Keratinocyte (primary cell): Measurements from ENCODE around the gene ZP2. TPM values are rescaled to one million over a fixed set of nuclear protein-coding genes. Genes with fewer than 3 reads are reported as not detected.
"Not testable (repeated sequence)": the region's sequence is repeated elsewhere in the genome, so short reads cannot be mapped to it uniquely, and the experiment has no call there.

Source experiments
- DNase-seq: peaks from one replicate; pipeline ENCODE4 v3.0.0-alpha.2; 2011; ENCODE audit warnings: low read depth, missing footprints, low spot score
- FAIRE-seq: peaks from 2 replicates; lab custom pipeline; 2011; peaks lifted over from hg19 to GRCh38; lab: Jason Lieb, UNC
- H2AFZ ChIP-seq: 2 replicates; pipeline ENCODE4 v1.6.0; 2012; ENCODE audit warnings: low read length, control low read depth, inconsistent platforms; ENCODE audit not compliant: control insufficient read depth
- H3K27ac ChIP-seq: 2 replicates; pipeline ENCODE4 v1.5.1; 2011; ENCODE audit warnings: low read length; ENCODE audit not compliant: control insufficient read depth, insufficient read depth
- H3K27me3 ChIP-seq: 3 replicates; pipeline ENCODE4 v1.6.0; 2011; ENCODE audit warnings: low read length; ENCODE audit not compliant: control insufficient read depth, insufficient read depth; ENCODE audit errors: extremely low read depth
- H3K36me3 ChIP-seq, 2 experiments: 2 replicates in 1 of 2; 3 replicates in 1 of 2; pipeline ENCODE4 v1.5.1; 2011; ENCODE audit warnings: low read length in 2 of 2, mild to moderate bottlenecking in 1 of 2; ENCODE audit not compliant: control insufficient read depth in 2 of 2, insufficient read depth in 2 of 2; ENCODE audit errors: extremely low read depth in 1 of 2
- H3K4me1 ChIP-seq: 3 replicates; pipeline ENCODE4 v1.5.1; 2011; ENCODE audit warnings: low read length; ENCODE audit not compliant: control insufficient read depth, insufficient read depth; ENCODE audit errors: extremely low read depth
- H3K4me2 ChIP-seq: 3 replicates; pipeline ENCODE4 v1.6.0; 2011; ENCODE audit warnings: low read depth, low read length; ENCODE audit not compliant: control insufficient read depth, insufficient read depth; ENCODE audit errors: extremely low read depth
- H3K4me3 ChIP-seq, 3 experiments: fragments of 200-600 bp in 1 of 3; sonication (generic) in 1 of 3; 2 replicates in 2 of 3; 3 replicates in 1 of 3; pipeline ENCODE4 v1.5.1; 2011 to 2016; ENCODE audit warnings: low read length in 3 of 3, mild to moderate bottlenecking in 3 of 3, control low read depth in 2 of 3, inconsistent platforms in 1 of 3, low read depth in 1 of 3, mixed read lengths in 1 of 3, mixed run types in 1 of 3, moderate library complexity in 1 of 3; ENCODE audit not compliant: control insufficient read depth in 2 of 3, insufficient read depth in 2 of 3; ENCODE audit errors: extremely low read depth in 1 of 3
- H3K79me2 ChIP-seq: 2 replicates; pipeline ENCODE4 v1.6.0; 2012; ENCODE audit warnings: low read length; ENCODE audit not compliant: control insufficient read depth, insufficient read depth
- H3K9ac ChIP-seq: 3 replicates; pipeline ENCODE4 v1.6.0; 2011; ENCODE audit warnings: low read length; ENCODE audit not compliant: control insufficient read depth, insufficient read depth; ENCODE audit errors: extremely low read depth
- H3K9me1 ChIP-seq: 3 replicates; pipeline ENCODE4 v1.6.0; 2011; ENCODE audit warnings: low read length; ENCODE audit not compliant: control insufficient read depth, insufficient read depth; ENCODE audit errors: extremely low read depth
- H3K9me3 ChIP-seq: 2 replicates; pipeline ENCODE4 v1.5.1; 2012; ENCODE audit warnings: low read depth, low read length; ENCODE audit not compliant: control insufficient read depth
- H4K20me1 ChIP-seq: 3 replicates; pipeline ENCODE4 v1.6.0; 2011; ENCODE audit warnings: low read length; ENCODE audit not compliant: control insufficient read depth, insufficient read depth; ENCODE audit errors: extremely low read depth
- EZH2 ChIP-seq: IDR thresholded peaks from one replicate; pipeline ENCODE4 v1.6.1; 2012; ENCODE audit warnings: inconsistent platforms, mild to moderate bottlenecking, low read length, moderate library complexity
- dilution Hi-C: fragments of 300-500 bp; cut with MboI; formaldehyde crosslinking; loops from one replicate; pipeline ENCODE4 v1.7.0; 2020; ENCODE audit warnings: low sequenced_read_pairs; ENCODE audit not compliant: extremely low pct_ligation_motif_present
- polyA plus RNA-seq, 5 experiments: library from polyadenylated mRNA; depleted of rRNA in 3 of 5; stranded (reverse) in 3 of 5; stranded (forward) in 1 of 5; unstranded in 1 of 5; fragments of >200 nt; gene quantifications; 1 replicate in 1 of 5; 2 replicates in 3 of 5; 3 replicates in 1 of 5; pipeline versions ENCODE4 v1.2.1 to v1.2.3, GENCODE V29; 2011 to 2012; ENCODE audit warnings: missing spikeins in 2 of 5, low read depth in 1 of 5, low replicate concordance in 1 of 5
- TF ChIP-seq, protein P1 (sequence below), 3 experiments: IDR thresholded peaks in 1 of 3; conservative IDR thresholded peaks in 1 of 3; optimal IDR thresholded peaks in 1 of 3; 2 replicates in 2 of 3; 3 replicates in 1 of 3; pipeline versions ENCODE3 to v1.5.1; 2011; ENCODE audit warnings: low read length in 3 of 3, mild to moderate bottlenecking in 3 of 3, moderate library complexity in 2 of 3, control low read depth in 1 of 3, inconsistent platforms in 1 of 3; ENCODE audit not compliant: insufficient read depth in 2 of 3; ENCODE audit errors: extremely low read depth in 1 of 3

Gene ZP2
- polyA plus RNA-seq, 1 donor (not counting 4 experiments of a cell fraction or from before 2014, with no cell fraction given) = not detected

DNA sequence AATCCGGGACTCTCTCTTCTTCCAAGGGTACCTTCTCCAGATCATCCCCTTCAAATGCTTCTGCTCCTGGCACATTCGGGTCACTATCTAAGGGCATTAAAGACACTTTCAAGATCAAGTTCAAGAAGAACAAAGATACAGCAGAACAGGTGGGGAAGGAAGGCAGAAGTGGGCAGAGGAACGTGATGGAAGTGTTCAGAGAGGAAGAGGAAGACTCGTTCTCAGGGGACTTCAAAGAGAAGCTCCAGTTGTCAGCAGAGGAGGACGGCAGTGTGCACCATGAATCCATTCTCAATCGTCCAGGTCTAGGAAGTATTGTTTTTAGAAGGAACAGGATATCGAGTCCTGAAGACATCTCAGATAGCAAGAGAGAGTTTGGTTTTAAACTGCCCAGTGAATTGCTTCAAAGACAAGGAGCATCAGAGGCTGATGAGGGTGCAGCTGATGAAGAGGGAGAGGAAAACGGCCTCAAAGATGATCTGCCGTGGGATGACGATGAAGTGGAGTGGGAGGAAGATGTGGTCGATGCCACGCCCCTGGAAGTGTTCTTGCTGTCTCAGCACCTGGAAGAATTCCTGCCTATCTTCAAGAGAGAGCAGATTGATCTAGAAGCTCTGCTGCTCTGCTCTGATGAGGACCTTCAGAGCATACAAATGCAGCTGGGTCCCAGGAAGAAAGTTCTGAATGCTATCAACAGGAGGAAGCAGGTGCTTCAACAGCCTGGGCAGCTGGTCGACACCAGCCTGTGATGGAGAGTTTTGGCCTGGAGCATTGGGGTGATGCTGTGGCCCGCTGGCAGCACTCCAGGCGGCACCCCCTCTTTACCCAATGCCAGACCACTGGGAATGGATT is 38.9 kb upstream of the ZP2 start:
- Histone ChIP-seq H2AFZ (no peak overlapping the region), H3K36me3 (no peaks in the 10 kb centered on the region), H3K27ac (no peak overlapping the region), H3K9me3 (no peaks in the 10 kb centered on the region), H3K4me3 (no peak overlapping the region), H3K9me1 (no peaks in the 10 kb centered on the region), H3K4me2 (no peak overlapping the region), H4K20me1 (no peaks in the 10 kb centered on the region), H3K79me2 (no peaks in the 10 kb centered on the region), H3K4me1 (no peaks in the 10 kb centered on the region), H3K9ac (no peak overlapping the region), H3K27me3 (peaks cover 6% of the 10 kb centered on the region)
- TF ChIP-seq, protein P1, sequence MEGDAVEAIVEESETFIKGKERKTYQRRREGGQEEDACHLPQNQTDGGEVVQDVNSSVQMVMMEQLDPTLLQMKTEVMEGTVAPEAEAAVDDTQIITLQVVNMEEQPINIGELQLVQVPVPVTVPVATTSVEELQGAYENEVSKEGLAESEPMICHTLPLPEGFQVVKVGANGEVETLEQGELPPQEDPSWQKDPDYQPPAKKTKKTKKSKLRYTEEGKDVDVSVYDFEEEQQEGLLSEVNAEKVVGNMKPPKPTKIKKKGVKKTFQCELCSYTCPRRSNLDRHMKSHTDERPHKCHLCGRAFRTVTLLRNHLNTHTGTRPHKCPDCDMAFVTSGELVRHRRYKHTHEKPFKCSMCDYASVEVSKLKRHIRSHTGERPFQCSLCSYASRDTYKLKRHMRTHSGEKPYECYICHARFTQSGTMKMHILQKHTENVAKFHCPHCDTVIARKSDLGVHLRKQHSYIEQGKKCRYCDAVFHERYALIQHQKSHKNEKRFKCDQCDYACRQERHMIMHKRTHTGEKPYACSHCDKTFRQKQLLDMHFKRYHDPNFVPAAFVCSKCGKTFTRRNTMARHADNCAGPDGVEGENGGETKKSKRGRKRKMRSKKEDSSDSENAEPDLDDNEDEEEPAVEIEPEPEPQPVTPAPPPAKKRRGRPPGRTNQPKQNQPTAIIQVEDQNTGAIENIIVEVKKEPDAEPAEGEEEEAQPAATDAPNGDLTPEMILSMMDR (optimal IDR thresholded peaks at IDR 0.05 in 1 of 3, IDR thresholded peaks at IDR 0.05 in 1 of 3, conservative IDR thresholded peaks at IDR 0.05 in 1 of 3; ENCODE audit: extremely low read depth in 1 of 3, insufficient read depth in 2 of 3, low read length in 3 of 3) = no peak
- no peak for TF ChIP-seq EZH2
- DNase-seq (no peak), FAIRE-seq (no peak)
- dilution Hi-C loops = no loop called here

DNA sequence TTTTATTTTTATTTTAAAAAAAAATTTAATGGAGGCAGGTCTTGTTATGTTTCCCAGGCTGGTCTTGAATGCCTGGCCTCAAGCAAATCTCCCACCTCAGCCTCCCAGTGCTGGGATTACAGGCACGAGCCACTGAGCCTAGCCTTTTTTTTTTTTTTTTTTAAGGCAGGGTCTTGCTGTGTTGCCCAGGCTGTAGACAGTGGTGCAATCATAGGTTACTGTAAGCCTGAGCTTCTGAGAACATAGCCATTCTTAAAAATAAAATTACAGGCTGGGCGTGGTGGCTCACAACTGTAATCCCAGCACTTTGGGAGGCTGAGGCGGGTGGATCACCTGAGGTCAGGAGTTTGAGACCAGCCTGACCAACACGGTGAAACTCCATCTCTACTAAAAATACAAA is 36.8 kb upstream of the ZP2 start:
- H3K36me3 ChIP-seq, H2AFZ ChIP-seq, FAIRE-seq, H3K4me3 ChIP-seq, DNase-seq, H3K4me1 ChIP-seq, H3K27me3 ChIP-seq, H3K27ac ChIP-seq, H3K4me2 ChIP-seq, H3K9me3 ChIP-seq, dilution Hi-C loops, H3K79me2 ChIP-seq, H3K9ac ChIP-seq, H3K9me1 ChIP-seq, H4K20me1 ChIP-seq: not testable (repeated sequence)
